ENCODE results near the gene SMIM30. TPM values are rescaled to one million over a fixed set of nuclear protein-coding genes. Genes with fewer than 3 reads are reported as not detected.

The SMIM30 gene
- total RNA-seq, 4 donors from 2014 or later, result 11.5 to 71.5 (median 47.1) TPM

DNA sequence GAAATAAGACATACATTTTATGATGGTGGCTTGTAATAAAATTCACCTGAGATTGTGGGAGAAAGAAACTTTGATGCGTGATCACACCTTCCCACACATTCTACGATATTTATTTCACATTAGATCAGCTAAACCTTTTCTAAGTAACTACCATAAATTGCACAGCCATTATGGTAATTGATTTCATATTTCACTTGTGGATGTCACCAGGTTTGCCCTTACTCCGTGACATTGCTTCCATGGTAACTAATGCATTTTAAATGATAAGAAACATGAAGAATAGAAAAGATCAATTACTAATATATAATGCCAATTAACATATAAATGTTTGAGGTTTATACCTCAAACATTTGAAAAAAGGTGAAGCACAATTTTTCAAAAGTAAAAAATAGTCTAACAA, 35.8 kb upstream of the SMIM30 start:
- Histone ChIP-seq H3K27ac (no peak overlapping the region), H3K4me1 (no peaks in the 10 kb centered on the region), H3K9me3 (no peaks in the 10 kb centered on the region), H3K27me3 (no peaks in the 10 kb centered on the region), H3K4me3 (no peak overlapping the region), H3K36me3 (no peaks in the 10 kb centered on the region)
- no peak for DNase-seq
- intact Hi-C loops (cut with DNase I; ENCODE audit: low total_unique reads), result no loop called here
- no peak for TF ChIP-seq POLR2A (IDR thresholded peaks at IDR 0.05)
- TF ChIP-seq, protein P1, sequence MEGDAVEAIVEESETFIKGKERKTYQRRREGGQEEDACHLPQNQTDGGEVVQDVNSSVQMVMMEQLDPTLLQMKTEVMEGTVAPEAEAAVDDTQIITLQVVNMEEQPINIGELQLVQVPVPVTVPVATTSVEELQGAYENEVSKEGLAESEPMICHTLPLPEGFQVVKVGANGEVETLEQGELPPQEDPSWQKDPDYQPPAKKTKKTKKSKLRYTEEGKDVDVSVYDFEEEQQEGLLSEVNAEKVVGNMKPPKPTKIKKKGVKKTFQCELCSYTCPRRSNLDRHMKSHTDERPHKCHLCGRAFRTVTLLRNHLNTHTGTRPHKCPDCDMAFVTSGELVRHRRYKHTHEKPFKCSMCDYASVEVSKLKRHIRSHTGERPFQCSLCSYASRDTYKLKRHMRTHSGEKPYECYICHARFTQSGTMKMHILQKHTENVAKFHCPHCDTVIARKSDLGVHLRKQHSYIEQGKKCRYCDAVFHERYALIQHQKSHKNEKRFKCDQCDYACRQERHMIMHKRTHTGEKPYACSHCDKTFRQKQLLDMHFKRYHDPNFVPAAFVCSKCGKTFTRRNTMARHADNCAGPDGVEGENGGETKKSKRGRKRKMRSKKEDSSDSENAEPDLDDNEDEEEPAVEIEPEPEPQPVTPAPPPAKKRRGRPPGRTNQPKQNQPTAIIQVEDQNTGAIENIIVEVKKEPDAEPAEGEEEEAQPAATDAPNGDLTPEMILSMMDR (IDR thresholded peaks at IDR 0.05), result no peak

DNA sequence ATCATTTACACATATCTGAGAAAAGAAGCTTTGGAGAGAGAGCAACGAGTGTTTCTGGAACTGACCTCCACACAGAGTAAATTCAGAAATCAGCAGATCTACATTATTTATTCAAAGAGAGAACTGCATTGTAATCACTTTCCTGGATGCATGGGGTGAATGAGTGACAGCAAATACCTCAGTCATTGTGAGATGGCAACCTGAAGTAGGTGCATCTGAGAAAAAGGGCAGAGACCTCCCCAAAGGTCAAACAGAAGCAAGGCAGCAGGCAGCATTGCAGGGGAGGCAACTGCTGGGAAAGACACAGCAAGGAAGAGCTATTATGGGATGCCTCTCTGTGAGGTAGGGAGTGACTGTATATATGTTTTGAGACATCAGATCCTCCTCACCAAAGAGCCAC, 26.5 kb upstream of the SMIM30 start:
- H3K4me1 ChIP-seq, result no peaks in the 10 kb centered on the region
- TF ChIP-seq, protein P1 (IDR thresholded peaks at IDR 0.05), result no peak
- no peak for TF ChIP-seq POLR2A (IDR thresholded peaks at IDR 0.05)
- H3K27me3 ChIP-seq, result no peaks in the 10 kb centered on the region
- intact Hi-C loops (cut with DNase I; ENCODE audit: low total_unique reads), result no loop called here
- no peaks in the 10 kb centered on the region for H3K36me3 ChIP-seq
- no peak overlapping the region for H3K4me3 ChIP-seq
- H3K27ac ChIP-seq, result no peak overlapping the region
- no peak for DNase-seq
- no peaks in the 10 kb centered on the region for H3K9me3 ChIP-seq

DNA sequence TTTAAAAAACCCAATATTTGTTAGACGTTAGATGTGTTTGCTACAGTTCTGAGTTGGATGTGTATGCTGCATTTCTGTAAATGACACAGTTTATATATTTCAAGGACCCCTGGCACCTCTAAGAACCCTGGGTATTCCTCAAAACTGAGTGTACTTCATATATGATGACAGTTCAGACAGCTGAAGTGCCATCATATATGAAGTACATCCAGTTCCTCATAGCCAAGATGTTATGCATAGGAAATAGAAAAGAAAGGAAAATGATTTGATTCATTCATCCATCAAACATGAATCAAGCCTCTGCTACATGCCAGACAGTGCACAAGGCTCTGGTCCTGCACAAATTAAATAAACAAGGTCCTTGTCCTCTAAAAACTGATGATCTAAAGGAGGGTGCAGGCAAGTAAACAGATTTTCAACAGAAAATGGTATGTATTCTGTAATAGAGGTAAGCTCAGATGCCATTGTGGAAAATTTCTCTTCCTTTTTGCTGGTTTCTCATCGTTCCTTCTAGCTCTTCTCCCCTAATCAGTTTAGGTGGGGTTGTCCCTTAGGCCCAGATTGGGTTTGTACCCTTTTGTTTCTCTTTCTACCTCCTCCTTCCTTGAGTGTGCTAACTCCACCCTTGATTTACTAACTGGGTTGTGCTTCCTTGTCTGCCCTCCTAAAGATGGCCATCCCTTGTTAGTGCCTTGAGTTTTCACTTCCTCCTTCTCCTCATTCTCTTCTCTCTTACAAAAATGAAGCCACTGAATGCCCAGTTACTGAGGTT, 25.3 kb upstream of the SMIM30 start:
- no peak for TF ChIP-seq POLR2A (IDR thresholded peaks at IDR 0.05)
- TF ChIP-seq, protein P1 (IDR thresholded peaks at IDR 0.05), result no peak
- no peak overlapping the region for H3K4me3 ChIP-seq
- no peaks in the 10 kb centered on the region for H3K36me3 ChIP-seq
- no peak for DNase-seq
- intact Hi-C loops (cut with DNase I; ENCODE audit: low total_unique reads), result no loop called here
- no peaks in the 10 kb centered on the region for H3K9me3 ChIP-seq
- H3K4me1 ChIP-seq, result no peaks in the 10 kb centered on the region
- H3K27me3 ChIP-seq, result no peaks in the 10 kb centered on the region
- H3K27ac ChIP-seq, result no peak overlapping the region

DNA sequence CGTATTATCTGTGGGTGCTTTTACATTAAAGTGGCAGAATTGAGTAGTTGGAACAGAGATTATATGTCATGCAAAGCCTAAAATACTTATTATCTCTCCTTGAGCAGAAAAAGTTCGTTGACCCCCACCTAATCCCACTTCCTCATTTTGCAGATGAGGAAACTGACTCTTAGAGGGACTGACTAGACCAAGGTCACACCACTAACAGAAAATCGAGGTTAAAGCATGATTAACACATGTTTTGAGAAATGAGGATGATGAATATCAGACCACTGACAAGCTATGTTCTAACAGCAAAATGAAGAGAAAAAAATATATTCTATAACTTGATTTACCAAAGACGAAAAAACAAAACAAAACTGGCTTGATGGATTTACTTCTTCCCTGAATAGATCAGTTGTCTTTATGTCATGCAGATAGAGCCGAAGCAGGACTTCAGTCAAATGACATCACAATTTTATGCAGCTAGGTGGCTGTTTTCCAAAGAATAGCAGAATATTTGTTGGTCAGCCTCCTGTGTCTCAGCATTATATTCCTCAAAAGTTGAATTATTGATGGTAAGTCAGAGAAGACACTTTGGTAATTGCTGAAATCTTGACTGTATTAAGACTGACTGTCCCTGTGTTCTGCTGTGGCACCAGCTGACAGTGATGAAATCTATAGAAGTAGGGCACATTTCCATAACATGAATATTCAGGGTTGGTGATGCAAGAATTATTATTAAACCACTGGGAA, 24.2 kb upstream of the SMIM30 start:
- intact Hi-C loops (cut with DNase I; ENCODE audit: low total_unique reads), result no loop called here
- Histone ChIP-seq H3K9me3 (no peaks in the 10 kb centered on the region), H3K4me3 (no peak overlapping the region), H3K4me1 (no peaks in the 10 kb centered on the region), H3K27me3 (no peaks in the 10 kb centered on the region), H3K27ac (no peak overlapping the region), H3K36me3 (no peaks in the 10 kb centered on the region)
- no peak for TF ChIP-seq POLR2A (IDR thresholded peaks at IDR 0.05)
- TF ChIP-seq, protein P1 (IDR thresholded peaks at IDR 0.05), result no peak
- DNase-seq, result no peak

DNA sequence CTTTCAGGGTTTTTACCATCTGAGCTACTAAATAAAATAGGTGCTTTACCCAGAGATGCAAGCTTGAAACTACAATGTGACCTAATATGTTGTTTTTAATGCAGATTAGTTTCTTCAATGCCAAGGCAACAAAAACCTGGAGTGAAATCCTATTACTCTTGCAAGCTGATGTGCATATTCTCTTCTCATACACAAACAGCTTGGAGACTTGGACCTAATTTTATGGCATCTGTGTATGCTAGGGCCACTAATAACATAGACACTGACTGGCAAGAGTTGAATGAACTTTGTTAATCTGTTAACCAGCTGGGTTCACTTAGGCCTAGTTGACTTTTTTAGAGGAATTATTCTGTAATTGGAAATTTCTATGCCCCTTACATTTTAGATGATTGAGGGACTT, 23.4 kb upstream of the SMIM30 start:
- no peak overlapping the region for H3K4me3 ChIP-seq
- H3K9me3 ChIP-seq, result no peaks in the 10 kb centered on the region
- no peaks in the 10 kb centered on the region for H3K4me1 ChIP-seq
- TF ChIP-seq, protein P1 (IDR thresholded peaks at IDR 0.05), result no peak
- no peak for TF ChIP-seq POLR2A (IDR thresholded peaks at IDR 0.05)
- no peaks in the 10 kb centered on the region for H3K27me3 ChIP-seq
- H3K27ac ChIP-seq, result no peak overlapping the region
- intact Hi-C loops (cut with DNase I; ENCODE audit: low total_unique reads), result no loop called here
- DNase-seq, result no peak
- H3K36me3 ChIP-seq, result no peaks in the 10 kb centered on the region

All from uterus (tissue), 4 donors.